Measurements from ENCODE around the gene CLTCL1.
A peak's percentile ranks its signal among the peaks of the same experiment; 100 is the strongest.
"Not testable (repeated sequence)": the region's sequence is repeated elsewhere in the genome, so short reads cannot be mapped to it uniquely, and the experiment has no call there.

CLTCL1 gene

GRCh38 chr22:19329454-19329853 is 37.9 kb upstream of the CLTCL1 start:
- no peak for TF ChIP-seq CTCF (conservative IDR thresholded peaks at IDR 0.05; ENCODE audit: low read depth)
- ChIA-PET POLR2A (ENCODE audit: low non-redundant PET) (no interaction called here), CTCF (no interaction called here)
- no peak overlapping the region for H3K27ac ChIP-seq
- DNase-seq (ENCODE audit: low spot score) = no peak

- CTCF ChIA-PET = no interaction called here
- POLR2A ChIA-PET (ENCODE audit: low non-redundant PET) = no interaction called here
- TF ChIP-seq CTCF (conservative IDR thresholded peaks at IDR 0.05; ENCODE audit: low read depth) = no peak
- no peak overlapping the region for H3K27ac ChIP-seq
- peak; percentile 5 for DNase-seq (ENCODE audit: low spot score)
Measured at GRCh38 chr22:19325296-19325948, 33.9 kb upstream of the CLTCL1 start.

- CTCF ChIA-PET; DNase-seq (ENCODE audit: low spot score); H3K27ac ChIP-seq: not testable (repeated sequence)
- POLR2A ChIA-PET (ENCODE audit: low non-redundant PET) = interaction anchor here (0.7 kb wide), 1 partner anchor 17 kb away, joined by 3 read pairs; no protein-coding TSS in a partner anchor
Measured at GRCh38 chr22:19323420-19323819, 31.9 kb upstream of the CLTCL1 start.

GRCh38 chr22:19321757-19322156 is 30.2 kb upstream of the CLTCL1 start:
- no peak overlapping the region for H3K27ac ChIP-seq
- TF ChIP-seq CTCF (conservative IDR thresholded peaks at IDR 0.05; ENCODE audit: low read depth) = no peak
- CTCF ChIA-PET = no interaction called here
- POLR2A ChIA-PET (ENCODE audit: low non-redundant PET) = no interaction called here
- DNase-seq (ENCODE audit: low spot score) = no peak

- DNase-seq (ENCODE audit: low spot score); POLR2A ChIA-PET (ENCODE audit: low non-redundant PET); H3K27ac ChIP-seq: not testable (repeated sequence)
- CTCF ChIA-PET = interaction anchor here (0.6 kb wide), 1 partner anchor 447 kb away, joined by 7 read pairs; no protein-coding TSS in a partner anchor
Measured at GRCh38 chr22:19320136-19320535, 28.6 kb upstream of the CLTCL1 start.

- ChIA-PET CTCF (no interaction called here), POLR2A (ENCODE audit: low non-redundant PET) (no interaction called here)
- no peak for TF ChIP-seq CTCF (conservative IDR thresholded peaks at IDR 0.05; ENCODE audit: low read depth)
- H3K27ac ChIP-seq = no peak overlapping the region
- no peak for DNase-seq (ENCODE audit: low spot score)
Measured at GRCh38 chr22:19319281-19319680, 27.8 kb upstream of the CLTCL1 start.

- CTCF ChIA-PET = no interaction called here
- DNase-seq (ENCODE audit: low spot score) = no peak
- H3K27ac ChIP-seq = no peak overlapping the region
- POLR2A ChIA-PET (ENCODE audit: low non-redundant PET) = no interaction called here
- no peak for TF ChIP-seq CTCF (conservative IDR thresholded peaks at IDR 0.05; ENCODE audit: low read depth)
Measured at GRCh38 chr22:19317865-19318264, 26.3 kb upstream of the CLTCL1 start.

GRCh38 chr22:19307872-19308271 is 16.4 kb upstream of the CLTCL1 start:
- ChIA-PET POLR2A (ENCODE audit: low non-redundant PET) (no interaction called here), CTCF (no interaction called here)
- DNase-seq (ENCODE audit: low spot score) = no peak
- no peak for TF ChIP-seq CTCF (conservative IDR thresholded peaks at IDR 0.05; ENCODE audit: low read depth)
- no peak overlapping the region for H3K27ac ChIP-seq

GRCh38 chr22:19306535-19306934 is 15.0 kb upstream of the CLTCL1 start:
- POLR2A ChIA-PET (ENCODE audit: low non-redundant PET) = interaction anchor here (0.6 kb wide), 1 partner anchor 17 kb away, joined by 3 read pairs; no protein-coding TSS in a partner anchor
- CTCF ChIA-PET; DNase-seq (ENCODE audit: low spot score): not testable (repeated sequence)

More at GRCh38 chr22:19306535-19306934, 15.0 kb upstream of the CLTCL1 start:
- not testable (repeated sequence) for H3K27ac ChIP-seq
